Cerebellar cortex (tissue), 1 donor: ENCODE data around the gene AFF2.
A peak's percentile ranks its signal among the peaks of the same experiment; 100 is the strongest.

Experiments used
- DNase-seq: peaks from one replicate; pipeline ENCODE4 v3.0.0-alpha.2; 2015; ENCODE audit warnings: low spot score

The AFF2 gene

DNA sequence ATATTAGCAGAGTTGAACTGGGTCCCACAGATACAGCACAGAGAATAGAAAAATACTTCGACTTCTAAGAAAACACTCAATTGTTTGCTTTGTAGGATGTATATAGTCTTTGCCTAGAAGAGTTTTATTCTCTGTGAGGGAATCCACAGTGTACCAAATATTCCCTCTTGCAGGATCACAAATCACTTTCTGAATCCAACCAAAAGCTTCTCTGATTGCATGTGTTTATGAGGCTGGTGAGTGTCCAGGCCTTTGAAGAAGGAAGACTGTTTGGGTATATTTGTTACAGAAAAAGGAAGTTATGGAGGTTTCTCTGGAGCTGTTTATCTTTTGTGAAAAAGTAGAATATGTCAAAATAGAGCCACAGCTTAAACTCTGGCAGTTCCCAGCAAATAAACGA lies 423.2 kb downstream of the AFF2 start:
- no peak for DNase-seq

DNA sequence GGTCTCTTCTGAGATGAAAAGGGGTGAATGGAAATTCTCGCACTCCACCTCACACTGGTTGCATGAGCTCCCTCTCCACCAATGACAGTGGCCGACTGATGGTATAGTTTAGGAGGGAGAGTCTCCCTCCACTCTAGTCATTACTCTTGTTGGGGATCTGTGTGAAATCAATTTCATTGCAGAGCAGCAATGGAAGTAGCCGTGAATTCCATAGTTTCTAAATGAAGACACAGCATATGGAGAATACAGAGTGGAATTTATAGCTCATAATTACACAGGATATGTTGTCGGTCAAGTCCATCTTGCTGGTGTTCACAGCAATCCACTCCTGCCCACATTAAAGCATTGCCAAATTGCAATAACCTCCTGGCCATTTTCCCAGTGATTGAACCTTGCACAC lies 426.0 kb downstream of the AFF2 start:
- DNase-seq = no peak

DNA sequence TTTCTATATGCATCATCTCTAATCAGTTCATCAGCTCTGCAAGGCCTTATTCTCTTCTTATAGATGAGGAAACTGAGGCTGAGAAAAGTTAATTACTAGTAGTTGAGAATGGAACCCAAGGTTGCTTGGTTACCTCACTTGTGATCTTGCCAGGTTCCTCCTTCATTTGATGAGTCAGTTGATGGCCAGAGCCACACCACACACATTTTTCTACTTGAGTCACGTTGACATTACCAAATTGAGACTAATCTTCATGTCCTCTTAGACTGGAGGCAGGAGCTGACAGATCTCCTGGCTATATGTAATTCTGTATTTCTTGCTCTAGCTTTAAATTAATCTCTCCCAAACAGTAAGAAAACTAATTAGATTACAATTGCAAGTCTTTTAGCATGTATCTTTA lies 428.4 kb downstream of the AFF2 start:
- no peak for DNase-seq

DNA sequence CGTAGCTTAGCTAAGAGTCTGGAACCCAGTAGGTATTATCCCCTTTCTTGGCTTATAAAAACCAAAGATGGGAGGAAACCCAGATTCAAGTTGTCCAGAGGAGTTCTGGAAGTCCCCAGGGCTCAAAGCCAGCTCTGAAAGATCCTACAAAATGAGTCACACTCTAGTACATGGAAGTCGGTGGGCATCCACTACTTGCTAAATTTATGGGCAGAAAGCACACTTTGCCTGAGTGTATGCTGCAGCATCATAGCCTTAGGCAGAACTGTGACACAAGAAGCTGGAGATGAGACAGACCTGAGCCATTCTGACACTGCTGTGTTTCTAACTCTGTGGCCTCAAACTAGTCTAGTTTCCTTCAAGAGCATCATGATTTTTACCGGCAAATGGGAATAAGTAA lies 429.3 kb downstream of the AFF2 start:
- no peak for DNase-seq

DNA sequence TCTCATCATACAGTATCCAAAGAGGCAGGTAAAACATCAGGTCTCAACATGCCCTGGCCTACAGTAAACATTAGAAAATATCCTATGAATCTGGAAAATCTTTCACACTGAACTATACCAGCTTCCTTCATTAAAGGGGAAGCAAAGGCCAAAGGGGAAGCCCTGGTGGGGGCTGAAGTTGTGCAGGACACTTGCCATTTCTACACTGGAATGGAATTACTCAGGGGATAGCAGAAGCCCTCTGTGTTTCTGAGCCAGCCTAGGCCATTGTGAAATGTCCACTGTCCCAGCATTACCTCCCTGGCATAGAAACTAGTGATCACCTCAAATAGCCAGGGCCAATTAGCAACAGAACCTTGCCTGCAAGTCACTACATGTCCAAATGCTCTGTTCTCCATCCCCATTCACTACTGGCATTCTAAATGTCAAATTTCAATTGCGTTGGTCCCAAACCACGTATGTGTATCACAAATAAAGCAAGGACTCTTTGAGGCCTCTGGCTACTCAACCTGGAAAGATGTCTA lies 429.9 kb downstream of the AFF2 start:
- no peak for DNase-seq

DNA sequence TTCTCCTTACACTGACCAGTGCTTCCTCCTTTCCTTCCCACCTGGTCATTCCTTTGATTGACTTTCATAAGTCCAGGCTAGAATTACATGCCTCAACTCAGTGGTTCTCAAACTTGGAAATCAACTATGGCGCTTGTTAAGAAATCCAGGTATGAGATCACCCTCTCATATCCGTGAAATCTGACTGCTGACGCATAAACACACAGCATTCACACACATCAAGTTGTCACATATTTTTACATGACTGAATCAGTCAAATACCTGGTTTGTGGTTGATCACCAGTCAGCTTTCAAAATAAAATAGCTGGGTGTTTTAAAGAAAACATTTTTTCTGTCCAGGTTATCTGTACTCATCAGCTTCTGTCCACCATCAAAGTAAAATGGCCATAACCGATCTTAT lies 433.5 kb downstream of the AFF2 start:
- no peak for DNase-seq

DNA sequence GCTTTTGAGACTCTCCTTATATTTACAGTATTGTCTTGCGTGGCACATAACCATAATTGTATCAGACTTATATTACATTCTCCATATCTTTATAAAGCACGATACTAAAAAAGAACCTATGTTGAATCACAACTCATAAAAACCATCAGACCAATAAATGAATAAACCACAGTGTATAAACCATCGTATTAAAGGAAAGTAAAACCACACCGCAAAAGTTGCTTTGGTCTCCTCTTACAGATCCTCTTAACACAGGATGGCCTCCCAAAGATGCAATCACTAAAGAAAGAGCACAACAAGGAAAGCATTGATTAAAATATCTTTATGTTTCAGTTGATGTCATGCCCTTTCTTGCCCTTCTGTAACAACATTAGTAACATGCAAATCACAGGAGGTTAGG lies 437.9 kb downstream of the AFF2 start:
- DNase-seq = no peak

DNA sequence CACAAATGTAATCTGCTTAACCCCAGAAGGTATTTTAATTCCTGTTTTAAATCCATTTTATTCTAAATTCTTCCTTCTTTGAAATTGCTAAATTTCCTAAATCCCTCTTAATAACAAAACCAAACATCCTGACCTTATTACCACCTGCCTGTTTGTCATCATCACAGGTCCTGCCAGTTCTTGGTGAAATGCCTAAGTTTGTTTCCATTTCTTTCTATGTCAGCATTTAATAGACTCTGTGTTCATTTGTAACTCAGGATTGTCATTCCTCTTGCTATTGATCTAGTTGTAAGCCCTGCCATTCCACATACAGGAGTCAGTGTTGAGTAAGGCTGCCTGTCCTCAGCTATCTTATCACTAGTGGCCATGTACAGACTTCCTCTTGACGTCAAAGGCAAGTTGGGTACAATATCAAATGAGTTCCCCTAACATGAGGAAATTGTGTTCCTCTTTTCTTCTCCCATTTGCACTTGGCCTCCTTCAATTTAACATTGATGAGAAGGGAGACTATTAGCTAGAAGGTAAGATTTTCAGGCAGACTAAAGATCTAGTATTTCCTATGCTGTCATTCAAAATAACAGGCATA lies 440.1 kb downstream of the AFF2 start:
- DNase-seq = no peak

DNA sequence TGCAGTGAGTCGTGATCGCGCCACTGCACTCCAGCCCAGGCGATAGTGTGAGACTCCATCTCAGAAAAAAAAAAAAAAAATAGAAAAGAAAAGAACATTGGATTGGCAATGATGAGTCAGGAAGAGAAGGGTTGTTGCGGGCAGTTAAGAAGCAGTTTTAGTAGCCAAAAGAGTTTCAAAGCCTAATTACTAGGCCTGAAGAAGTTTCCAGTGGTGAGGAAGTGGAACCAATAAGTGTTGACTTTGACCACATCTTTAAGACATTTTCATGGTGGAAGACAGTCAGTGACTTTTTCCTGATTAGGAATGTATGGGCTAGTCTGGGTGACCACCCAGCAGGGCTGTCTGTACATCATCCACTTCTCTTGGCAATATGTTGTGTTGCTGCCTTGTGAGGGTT lies 442.3 kb downstream of the AFF2 start:
- no peak for DNase-seq

DNA sequence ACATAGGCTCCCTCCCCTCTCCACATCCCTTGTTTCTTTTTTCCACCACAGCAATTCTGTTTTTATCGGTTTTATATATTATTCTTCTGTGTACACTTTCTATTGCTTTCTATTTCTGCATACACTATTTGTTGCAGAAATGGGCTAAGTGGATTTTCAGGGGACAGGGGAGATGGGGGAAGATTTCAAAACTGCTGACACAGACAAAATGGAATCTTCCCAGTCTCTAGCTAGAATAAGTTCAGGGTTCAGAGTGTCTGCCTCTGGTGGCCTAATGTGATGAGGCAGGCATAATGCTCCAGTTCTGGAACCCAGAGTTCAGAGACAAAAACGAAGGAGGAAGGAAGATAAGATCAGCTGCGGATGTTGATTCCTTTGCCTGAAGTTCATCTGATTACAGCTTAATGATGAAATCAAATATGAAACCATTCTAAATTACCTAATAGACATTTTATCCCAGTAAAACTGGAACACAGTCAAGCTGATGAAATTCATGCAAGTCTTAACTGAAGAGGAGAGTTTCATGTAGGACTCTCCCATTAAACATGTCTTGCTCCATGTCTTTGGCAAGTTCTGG lies 447.1 kb downstream of the AFF2 start:
- DNase-seq = no peak

DNA sequence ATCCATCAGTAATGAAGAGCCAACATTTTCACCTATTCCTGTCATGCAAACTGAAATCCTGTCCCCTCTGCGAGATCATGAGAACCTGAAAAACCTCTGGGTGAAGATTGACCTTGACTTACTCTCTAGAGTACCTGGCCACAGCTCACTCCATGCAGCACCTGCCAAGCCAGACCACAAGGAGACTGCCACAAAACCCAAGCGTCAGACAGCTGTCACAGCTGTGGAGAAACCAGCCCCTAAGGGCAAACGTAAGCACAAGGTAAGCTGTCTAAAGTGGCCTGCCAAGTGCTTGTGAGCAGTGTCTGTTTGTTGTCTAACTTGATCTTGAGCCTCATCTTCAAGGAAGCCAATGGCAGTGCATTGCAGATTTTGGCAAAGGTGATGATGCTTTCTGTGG lies 455.9 kb downstream of the AFF2 start:
- DNase-seq = no peak

DNA sequence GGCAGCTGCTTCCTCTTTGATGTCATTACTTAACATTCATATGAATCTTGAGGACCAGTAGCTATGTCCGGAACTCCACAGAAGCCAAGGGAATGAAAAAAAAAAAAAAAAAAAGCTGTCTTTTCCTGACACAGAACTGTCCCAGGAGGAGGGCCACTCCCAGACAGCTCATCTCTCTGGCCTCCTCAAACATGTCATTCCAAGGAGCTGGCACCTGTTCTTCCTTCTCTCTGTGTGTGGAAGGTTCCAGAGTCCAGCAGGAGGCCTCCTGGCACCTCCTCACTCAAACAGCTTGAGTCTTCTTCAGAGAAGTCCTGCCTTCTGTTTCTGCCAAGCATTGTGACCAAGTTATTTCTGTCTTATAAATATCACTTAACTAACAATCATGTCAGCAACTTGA lies 458.5 kb downstream of the AFF2 start:
- peak; percentile 80 for DNase-seq

DNA sequence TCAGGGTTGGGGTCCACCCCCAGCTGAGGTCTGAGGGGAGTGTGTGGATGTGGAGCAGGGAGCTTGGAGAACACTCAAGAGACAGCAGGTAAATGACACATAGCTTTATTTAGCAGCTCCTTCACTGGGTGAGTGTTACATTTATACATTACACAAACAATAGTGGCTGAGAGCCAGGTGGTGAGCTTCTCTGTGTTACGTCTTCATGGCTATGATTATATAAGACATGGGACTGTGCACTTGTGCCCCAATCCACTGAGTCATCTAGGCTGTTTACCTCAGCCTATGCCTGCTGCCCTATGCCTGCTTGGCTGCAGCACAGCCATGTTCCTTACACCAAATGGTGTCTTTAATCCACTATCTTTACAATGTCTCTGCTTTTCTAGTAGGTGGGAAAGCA lies 459.6 kb downstream of the AFF2 start:
- no peak for DNase-seq

DNA sequence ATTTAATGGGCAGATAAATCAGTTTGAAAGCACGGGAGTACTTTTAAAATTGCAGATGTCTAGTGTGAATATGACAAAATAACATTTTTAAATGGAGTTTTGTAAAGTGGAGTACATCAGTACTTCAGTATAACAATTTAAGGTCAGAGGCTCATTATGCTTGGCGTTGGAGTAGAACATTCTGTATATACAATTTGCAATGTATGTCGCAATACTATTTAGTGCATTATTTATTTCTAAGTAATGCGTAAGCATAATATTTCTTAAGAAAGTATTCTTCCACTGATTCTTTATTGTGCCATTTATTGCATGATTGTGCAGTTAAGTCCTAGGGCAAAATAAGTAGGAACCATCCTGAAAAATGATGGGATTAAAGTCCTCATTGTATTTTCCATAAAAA lies 461.6 kb downstream of the AFF2 start:
- DNase-seq = no peak

DNA sequence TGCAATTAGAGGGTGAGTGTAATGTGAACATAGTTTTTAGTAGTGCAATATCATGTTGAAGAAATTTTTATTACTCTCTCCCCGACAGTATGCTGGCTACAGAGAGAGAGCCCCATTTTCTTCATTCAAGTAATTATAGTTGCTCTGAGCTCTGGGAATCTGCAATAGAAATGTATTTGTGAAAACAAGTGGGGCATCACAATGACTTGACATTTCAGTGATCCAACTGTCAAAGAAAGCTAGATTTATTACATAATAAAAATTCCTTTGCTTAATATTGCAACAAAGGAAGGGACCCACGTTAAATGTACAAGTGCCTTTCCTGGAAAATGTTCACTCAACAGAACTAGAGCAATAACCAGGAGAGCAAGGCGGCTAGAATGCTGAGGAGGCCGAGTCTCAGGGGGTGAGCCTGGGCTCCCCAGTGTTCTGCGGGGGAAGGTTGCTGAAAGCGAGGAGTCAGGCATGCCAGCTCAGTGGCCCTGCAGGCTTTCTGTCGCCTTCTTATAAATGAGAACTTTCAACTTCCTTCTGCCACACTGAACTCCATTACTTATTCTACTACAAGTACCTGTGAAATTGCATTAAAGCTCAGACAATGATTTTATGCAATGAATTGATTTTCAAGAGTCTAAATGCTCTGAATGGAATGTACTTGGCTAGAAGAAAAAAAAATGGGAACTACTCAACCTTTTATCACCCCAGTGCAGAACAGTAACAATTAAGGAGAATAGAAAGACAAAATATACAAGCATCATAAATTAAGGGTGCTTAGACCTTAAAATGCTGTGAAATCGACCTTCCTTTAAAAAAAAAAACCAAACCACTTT lies 476.4 kb downstream of the AFF2 start:
- DNase-seq = no peak

DNA sequence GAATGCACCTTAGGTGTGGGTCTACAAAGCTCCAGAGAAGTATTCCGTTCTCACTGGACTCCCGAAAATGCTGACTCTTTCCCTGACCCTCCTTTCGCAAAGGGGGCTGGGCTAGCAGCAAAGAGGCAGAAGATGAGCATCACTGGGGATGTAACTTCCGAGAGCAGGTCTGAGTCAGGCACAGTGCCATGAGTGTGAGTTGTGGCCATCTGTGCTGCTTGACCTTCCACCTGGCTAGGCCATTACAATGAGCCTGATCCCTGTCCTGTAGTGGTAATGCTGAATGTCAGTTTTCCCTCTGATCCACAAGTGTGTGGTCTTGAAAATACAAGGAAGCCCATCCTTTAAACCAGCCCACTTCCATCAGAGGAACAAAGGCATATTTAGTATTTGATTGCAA lies 479.4 kb downstream of the AFF2 start:
- peak; percentile 55 for DNase-seq

DNA sequence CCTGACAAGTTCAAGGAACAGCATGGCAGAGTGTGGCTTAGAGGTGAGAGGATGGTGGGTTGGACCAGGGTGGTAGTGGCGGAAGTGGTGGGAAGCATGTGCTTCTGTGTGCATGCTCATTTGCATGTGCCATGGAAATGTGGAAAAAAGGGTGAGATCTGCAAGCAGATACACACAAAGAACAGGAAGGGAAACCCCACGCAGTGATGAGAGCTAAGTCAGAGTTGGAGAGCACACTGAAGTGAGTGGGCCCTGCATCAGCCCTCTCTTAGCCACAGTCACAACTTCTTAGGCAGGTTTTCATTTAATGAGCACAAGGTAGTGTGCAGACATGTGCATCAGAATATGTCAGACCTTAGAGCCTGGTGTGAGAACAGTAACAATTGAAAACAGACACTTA lies 483.8 kb downstream of the AFF2 start:
- no peak for DNase-seq

DNA sequence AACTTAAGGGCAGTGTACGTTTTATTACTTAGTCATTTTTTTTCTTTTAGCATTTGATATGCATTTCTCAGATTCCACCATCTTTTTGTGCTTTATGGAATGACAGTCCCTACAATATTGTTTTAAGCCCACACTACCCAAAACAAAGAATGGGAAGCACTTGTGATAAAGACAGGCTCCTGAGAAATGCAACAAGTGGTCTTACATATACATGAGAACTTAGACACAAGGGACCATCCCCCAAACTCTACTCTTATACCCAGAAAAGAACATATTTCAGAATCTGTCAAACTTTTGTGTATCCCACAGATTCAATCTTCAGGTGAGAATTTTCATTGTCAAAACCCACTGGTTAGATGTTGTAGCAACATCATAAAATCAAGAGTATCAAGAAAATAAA lies 491.1 kb downstream of the AFF2 start:
- DNase-seq = no peak

DNA sequence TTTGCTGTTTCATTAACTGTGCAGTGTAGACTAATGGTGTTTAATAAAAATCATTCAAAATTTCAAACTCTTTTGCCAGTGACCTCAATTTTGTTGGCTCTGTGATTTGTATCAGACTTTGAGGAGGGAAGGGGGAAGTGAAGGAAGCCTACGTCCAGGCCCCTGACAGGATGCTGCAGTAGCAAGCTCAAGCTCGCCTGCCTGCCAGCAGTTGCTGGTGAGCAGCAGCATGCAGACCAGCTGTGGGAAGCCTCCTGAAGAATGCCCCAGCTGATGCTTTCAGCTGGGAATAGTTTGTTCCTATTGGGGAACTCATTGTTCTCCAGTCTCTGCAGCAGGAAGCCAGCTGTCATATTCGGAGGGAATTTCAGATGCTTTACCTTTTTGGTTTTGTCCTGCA lies 495.2 kb downstream of the AFF2 start:
- no peak for DNase-seq

DNA sequence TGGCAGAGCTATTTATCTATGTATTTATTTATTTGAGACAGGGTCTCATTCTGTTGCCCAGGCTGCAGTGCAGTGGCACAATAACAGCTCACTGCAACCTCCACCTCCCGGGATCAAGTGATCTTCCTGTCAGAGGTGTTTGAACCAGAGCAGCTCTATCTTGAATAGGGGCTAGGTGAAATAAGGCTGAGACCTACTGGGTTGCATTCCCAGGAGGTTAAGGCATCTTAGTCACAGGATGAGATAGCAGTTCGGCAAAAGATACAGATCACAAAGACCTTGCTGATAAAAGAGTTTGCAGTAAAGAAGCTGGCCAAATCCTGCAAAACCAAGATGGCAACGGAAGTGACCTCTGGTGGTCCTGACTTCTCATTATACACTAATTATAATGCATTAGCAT lies 501.9 kb downstream of the AFF2 start:
- no peak for DNase-seq

DNA sequence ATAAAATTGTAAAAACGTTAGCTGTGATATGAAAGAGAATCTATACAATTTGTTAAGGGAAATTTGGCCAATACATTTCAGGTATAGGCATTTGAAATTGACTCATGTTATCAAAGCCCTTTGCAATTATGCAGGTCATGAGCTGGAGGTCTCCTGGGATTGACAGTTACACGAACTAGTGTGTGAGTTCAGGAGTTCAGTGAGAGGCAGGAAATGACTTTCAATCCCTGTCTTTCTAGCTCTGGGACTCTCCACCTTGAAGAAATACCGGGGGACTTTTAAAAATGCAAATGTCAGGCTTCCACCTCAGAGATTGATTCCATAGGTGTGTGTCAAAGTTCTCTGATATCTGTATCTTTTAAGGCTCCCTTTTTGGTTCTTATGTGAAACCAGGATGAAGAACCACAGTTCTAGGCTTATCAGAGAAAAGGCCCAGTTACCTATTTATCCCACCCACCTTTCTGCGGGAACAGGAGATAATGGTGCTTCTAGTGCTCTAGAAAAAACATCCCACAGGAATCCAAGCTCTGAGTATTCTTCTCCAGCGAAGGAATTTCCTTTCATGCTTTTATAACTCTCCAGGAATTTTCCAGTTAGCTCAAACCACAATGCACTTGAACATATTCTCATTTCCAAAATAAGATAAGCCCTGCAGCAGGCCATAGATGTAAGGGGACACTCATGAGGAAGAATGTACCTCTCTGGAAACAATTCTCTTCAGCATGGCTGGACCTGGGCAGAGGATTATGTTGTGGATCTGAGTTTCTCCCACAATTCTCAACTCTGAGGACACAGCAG lies 503.6 kb downstream of the AFF2 start:
- DNase-seq = no peak

DNA sequence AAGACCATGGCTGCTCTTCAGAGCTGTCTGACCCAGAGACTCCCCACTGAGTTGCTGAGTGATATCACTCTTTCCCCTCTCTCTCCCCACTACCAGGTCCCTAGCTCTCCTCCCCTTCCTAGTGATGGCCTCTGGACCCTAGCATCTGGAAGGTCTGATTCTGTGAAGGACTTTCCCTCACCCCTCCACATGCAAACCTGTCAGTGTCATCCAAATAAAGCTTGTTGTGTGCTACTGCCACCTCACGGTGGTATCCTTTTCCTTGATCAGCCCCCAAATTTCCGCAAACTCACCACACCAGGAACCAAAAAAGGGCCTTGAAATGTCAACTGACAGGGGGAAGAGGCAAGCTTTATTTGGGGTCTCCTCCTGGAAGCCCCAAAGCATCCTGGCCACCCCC lies 504.5 kb downstream of the AFF2 start:
- DNase-seq = no peak

DNA sequence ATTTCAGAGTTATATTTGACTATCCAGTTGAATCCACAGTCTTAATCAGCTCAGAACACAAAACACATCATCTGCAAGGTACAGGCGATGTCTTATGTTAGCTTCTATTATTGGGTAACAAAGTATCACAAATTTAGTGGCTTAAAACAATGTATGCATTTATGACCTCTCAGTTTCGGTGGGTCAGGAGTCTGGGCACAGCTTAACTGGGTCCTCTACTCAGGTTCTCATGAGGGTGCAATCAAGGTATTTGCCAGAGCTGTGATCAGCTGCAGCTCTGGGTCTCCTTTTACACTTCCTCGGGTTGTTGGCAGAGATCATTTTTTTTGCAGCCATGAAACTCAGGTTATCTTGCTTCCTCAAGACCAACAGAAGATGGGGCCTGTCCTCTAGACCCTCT lies 505.8 kb downstream of the AFF2 start:
- DNase-seq = no peak
